Lower leg skin (tissue), 3 donors: ENCODE results near the gene OSTF1.

Source experiments
- CTCF ChIP-seq, 3 donors: fragments of 450-650 bp; IDR thresholded peaks; one replicate each; pipeline ENCODE4 v1.5.1; 2016; ENCODE audit warnings: antibody characterized with exemption in 3 of 3, mild to moderate bottlenecking in 3 of 3, moderate library complexity in 2 of 3
- POLR2A ChIP-seq, 2 donors: fragments of 450-650 bp; IDR thresholded peaks; one replicate each; pipeline ENCODE4 v1.6.1; 2016 to 2017; ENCODE audit warnings: antibody characterized with exemption in 2 of 2, mild to moderate bottlenecking in 1 of 2, moderate library complexity in 1 of 2

GRCh38 chr9:75102177-75102790, 14.0 kb downstream of the OSTF1 start:
- TF ChIP-seq POLR2A (IDR thresholded peaks at IDR 0.05) (no peak), CTCF (IDR thresholded peaks at IDR 0.05) (no peak)
